ENCODE measurements around the gene MTSS2.
"Not testable (repeated sequence)": the region's sequence is repeated elsewhere in the genome, so short reads cannot be mapped to it uniquely, and the experiment has no call there.

Gene MTSS2

GRCh38 chr16:70649300-70649699, 36.6 kb downstream of the MTSS2 start:
- DNase-seq, result no peak

- no peak for DNase-seq
Measured at GRCh38 chr16:70648606-70649005, 37.2 kb downstream of the MTSS2 start.

GRCh38 chr16:70647441-70648359, 38.2 kb downstream of the MTSS2 start:
- DNase-seq, result no peak

GRCh38 chr16:70646260-70647241, 39.3 kb downstream of the MTSS2 start, which contains the start of gene IL34:
Gene IL34 (plus strand): TSS chr16:70646559. CDS start chr16:70646948, 389 bp downstream.
- DNase-seq, result no peak

GRCh38 chr16:70644763-70645597, 40.9 kb downstream of the MTSS2 start:
- DNase-seq, result no peak

GRCh38 chr16:70643264-70643663, 42.6 kb downstream of the MTSS2 start:
- not testable (repeated sequence) for DNase-seq

- no peak for DNase-seq
Measured at GRCh38 chr16:70642633-70643032, 43.2 kb downstream of the MTSS2 start.

GRCh38 chr16:70638814-70639792, 46.8 kb downstream of the MTSS2 start:
- no peak for DNase-seq
